Activated CD4-positive, alpha-beta T cell treated with anti-CD3 and anti-CD28 coated beads, Interleukin-2, amount 50 U/mL, for 16 hours (primary cell): Measurements from ENCODE around the gene CAMTA1.
A peak's percentile ranks its signal among the peaks of the same experiment; 100 is the strongest.
"Not testable (repeated sequence)": the region's sequence is repeated elsewhere in the genome, so short reads cannot be mapped to it uniquely, and the experiment has no call there.

Source experiments
- DNase-seq: peaks from one replicate; pipeline ENCODE4 v3.0.0-alpha.2; 2020

CAMTA1 gene

GRCh38 chr1:7786795-7787194 lies 1001.5 kb downstream of the CAMTA1 start:
- DNase-seq, result no peak

DNA sequence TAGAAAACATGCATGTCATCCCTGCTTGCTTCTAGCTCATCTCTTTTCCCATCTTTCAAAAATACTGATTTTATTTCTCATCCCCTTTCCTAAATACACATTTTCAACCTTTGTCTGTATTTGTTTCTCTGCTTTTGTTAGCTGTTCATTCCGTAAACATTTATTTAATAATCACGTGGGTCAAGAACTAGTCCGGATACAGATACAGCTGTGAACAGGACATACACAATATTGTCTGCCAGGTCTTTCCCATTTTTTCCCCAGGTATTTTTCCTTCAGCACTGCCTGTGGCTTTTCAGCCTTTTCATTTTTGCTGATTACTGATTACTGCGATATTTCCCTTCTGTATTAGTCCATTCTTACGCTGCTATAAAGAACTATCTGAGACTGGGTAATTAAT lies 1004.6 kb downstream of the CAMTA1 start:
- no peak for DNase-seq

DNA sequence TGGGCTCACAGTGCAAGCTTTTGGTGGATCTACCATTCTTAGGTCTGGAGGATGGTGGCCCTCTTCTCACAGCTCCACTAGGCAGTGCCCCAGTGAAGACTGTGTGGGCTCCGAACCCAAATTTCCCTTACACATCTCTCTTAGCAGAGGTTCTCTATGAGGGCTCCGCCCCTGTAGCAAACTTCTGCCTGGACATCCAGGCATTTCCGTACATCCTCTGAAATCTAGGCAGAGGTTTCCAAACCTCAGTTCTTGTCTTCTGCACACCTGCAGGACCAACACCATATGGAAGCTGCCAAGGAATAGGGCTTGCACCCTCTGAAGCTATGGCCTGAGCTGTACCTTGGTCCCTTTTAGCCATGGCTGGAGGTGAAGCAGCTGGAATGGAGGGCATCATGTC lies 1005.8 kb downstream of the CAMTA1 start:
- DNase-seq, result not testable (repeated sequence)

DNA sequence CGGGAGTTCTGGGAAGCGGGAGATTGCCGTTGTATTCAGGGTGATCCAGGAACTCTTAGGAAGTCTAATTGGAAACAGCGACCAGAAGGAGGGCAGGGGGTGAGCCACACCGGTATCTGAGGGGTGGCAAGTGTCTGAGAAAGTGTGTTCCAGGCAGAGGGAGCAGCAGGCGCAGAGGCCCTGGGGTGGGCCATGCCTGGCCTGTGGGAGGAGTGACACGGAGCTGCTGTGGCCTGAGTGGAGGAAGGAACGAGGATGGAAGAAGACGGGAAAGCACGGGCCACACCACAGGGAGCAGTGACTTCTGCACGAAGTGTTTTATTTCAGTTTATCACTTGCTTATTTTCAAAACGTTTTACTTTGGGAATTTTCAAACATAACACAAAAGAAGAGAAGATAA lies 1010.2 kb downstream of the CAMTA1 start:
- no peak for DNase-seq

DNA sequence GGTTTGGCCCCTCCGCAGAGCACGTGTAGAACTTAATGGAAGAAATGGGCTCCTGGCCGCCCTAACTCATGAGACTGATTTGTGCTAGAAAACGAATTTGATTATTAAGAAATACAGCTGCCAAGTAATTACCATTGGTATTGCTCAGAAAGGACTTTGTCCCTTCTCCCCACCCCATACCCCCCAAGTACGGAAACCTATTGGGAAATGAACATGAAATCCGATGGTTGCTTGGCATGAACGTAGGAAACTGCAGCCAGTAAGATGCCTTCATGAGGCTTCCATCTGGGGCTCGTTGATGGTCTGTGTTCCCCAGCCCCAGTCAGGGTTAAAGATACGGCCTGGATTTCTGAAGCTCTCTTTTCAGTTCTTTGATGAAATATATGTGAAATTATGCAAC lies 1020.2 kb downstream of the CAMTA1 start:
- DNase-seq, result no peak

- peak; percentile 23 for DNase-seq
Measured at GRCh38 chr1:7808253-7808844, 1023.1 kb downstream of the CAMTA1 start.

- DNase-seq, result no peak
Measured at GRCh38 chr1:7809742-7810141, 1024.5 kb downstream of the CAMTA1 start.

GRCh38 chr1:7810395-7810794 lies 1025.1 kb downstream of the CAMTA1 start:
- peak; percentile 41 for DNase-seq

GRCh38 chr1:7811476-7811875 lies 1026.2 kb downstream of the CAMTA1 start:
- no peak for DNase-seq

DNA sequence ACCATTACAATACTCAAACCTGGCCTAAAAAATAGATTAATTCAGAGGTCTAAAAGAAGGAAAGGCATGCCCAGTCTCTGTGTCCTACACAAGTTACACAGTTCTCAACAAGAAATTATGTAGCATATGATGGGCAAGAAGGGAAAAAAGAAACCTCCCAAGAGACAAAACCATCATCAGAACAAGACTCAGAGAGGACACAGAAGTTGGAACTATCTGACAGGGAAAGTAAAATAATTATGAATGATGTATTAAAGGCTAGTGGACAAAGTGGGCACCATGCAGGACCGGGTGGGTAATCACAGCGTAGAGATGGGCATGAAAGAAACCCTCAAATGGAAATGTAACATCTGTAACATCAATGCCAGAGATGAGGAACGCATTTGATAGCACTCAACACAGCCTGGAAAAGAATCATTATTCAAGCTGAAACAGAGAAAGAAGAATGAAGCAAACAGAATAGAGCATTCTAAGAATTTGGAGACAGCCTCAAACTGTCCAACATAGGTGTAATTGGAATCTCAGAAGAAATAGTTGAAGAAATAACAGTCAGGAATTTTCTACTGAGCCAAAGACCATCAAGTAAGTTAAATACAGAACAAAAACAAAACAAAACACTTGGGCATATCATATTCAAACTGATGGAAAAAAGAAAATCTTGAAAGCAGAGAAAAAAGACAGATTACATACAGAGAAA lies 1028.6 kb downstream of the CAMTA1 start:
- DNase-seq, result no peak
